Hepatocyte (in vitro differentiated cells): ENCODE measurements around the gene HRAS.

Source experiments
- EZH2 ChIP-seq: fragments of 200-600 bp; sonication (generic); IDR thresholded peaks from 2 replicates; pipeline ENCODE4 v1.6.1; 2016; ENCODE audit warnings: antibody characterized with exemption, mild to moderate bottlenecking, borderline replicate concordance
- TF ChIP-seq, protein P1 (sequence below): fragments of 200-600 bp; sonication (generic); IDR thresholded peaks from 2 replicates; pipeline ENCODE4 v1.5.1; 2016; ENCODE audit warnings: antibody characterized with exemption, mild to moderate bottlenecking; ENCODE audit not compliant: poor library complexity

DNA sequence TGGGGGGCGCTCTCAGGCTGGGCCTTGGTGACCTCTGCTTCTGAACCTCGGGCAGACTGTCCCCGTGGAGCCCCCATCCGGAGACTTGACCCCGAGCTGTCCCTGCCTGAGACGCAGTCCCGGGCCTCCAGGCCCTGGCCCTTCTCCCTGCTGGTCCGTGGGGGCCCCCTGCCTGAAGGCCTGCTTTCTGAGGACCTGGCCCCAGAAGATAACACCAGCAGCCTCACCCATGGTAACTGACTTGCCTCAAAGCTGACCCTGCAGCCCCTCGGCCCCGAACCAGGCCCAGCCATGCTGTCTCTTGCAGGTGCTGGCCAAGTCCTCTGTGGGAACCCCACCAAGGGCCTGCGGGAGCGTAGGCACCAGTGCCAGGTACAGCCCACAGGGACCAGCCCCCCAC, 16.2 kb upstream of the HRAS start:
- TF ChIP-seq, protein P1, sequence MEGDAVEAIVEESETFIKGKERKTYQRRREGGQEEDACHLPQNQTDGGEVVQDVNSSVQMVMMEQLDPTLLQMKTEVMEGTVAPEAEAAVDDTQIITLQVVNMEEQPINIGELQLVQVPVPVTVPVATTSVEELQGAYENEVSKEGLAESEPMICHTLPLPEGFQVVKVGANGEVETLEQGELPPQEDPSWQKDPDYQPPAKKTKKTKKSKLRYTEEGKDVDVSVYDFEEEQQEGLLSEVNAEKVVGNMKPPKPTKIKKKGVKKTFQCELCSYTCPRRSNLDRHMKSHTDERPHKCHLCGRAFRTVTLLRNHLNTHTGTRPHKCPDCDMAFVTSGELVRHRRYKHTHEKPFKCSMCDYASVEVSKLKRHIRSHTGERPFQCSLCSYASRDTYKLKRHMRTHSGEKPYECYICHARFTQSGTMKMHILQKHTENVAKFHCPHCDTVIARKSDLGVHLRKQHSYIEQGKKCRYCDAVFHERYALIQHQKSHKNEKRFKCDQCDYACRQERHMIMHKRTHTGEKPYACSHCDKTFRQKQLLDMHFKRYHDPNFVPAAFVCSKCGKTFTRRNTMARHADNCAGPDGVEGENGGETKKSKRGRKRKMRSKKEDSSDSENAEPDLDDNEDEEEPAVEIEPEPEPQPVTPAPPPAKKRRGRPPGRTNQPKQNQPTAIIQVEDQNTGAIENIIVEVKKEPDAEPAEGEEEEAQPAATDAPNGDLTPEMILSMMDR: no peak
- TF ChIP-seq EZH2: no peak
